ENCODE measurements around the gene TLX1.

GRCh38 chr10:101090597-101090996, 40.5 kb upstream of the TLX1 start:
- TF ChIP-seq POLR2A (IDR thresholded peaks at IDR 0.05; ENCODE audit: low read depth, low read length) (no peak), POLR2AphosphoS5 (IDR thresholded peaks at IDR 0.05; ENCODE audit: low read depth, low read length) (no peak), TAF1 (IDR thresholded peaks at IDR 0.05; ENCODE audit: borderline replicate concordance, low read depth, low read length) (no peak)
